Activated CD8-positive, alpha-beta memory T cell treated with anti-CD3 and anti-CD28 coated beads, Interleukin-2, amount 50 U/mL, for 1 hour (primary cell): ENCODE measurements around the gene CHMP4B.

Experiments
- DNase-seq: peaks from one replicate; pipeline ENCODE4 v3.0.0-alpha.2; 2020; ENCODE audit errors: extremely low read depth

The CHMP4B gene

DNA sequence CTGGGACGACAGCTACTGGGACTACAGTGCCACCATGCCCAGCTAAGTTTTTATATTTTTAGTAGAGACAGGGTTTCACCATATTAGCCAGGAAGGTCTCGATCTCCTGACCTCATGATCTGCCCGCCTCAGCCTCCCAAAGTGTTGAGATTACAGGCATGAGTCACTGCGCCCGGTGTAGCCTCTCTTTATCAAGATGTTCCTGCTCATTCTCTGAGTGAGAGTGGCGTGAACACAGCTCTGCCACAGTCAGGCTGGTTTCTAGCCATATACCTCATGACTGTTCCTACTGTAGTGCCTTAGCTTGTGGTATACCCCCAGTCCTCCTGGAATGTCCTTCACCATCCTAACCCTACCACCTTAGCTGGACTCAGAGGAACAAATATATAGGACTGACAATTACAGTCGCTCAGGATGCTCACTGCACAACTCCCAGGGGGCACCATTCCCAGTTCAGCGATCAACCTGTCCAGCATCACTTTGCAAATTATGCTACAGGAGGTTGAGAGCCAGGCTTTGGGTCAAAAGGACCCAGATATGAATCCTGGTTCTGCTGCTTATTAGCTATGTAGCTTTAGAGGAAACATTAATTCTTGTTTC, 86.3 kb downstream of the CHMP4B start:
- no peak for DNase-seq

DNA sequence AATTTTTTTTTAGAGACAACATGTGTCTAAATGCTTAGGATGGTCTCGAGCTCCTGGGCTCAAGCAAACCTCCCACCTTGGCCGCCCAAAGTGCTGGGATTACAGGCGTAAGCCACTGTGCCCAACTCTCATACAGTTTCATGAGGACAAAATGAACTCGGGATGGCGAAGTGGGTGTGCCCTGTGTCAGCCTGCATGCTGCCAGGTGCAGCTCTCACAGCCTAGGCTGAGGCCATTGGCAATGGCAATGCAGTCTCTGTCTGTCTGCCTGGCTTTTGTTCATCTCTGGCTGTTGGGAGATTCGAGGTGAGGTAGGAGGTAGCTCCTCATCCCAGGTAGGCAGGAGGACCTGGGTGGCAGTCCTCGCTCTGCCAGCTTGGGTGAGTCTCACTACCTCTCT, 88.0 kb downstream of the CHMP4B start:
- no peak for DNase-seq

DNA sequence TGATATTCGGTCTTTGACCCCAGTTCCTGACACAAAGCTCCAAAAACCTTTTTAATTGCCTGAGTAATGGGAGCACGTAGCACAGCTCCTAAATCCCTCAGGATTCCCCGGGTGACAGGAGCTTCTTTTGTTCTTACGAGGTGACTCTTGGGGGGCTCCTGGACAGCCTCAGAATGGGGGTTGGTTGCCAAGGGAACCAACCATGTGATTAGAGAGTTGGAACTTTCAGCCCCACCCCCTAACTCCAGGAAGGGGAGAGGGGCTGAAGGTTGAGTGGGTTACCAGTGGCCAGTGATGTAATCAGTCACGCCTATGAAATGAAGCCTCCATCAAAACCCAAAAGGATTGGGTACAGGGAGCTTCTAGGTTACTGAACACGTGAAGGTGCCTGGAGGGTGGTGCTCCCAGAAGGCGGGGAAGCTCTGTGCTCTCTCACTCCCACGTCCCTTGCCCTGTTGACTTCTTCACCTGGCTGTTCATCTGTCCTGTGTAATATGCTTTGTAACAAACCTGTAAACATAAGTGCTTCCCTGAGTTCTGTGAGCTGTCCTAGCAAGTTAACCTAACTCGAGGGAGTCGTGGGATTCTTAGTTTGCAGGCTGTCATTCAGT, 89.5 kb downstream of the CHMP4B start:
- DNase-seq: no peak

DNA sequence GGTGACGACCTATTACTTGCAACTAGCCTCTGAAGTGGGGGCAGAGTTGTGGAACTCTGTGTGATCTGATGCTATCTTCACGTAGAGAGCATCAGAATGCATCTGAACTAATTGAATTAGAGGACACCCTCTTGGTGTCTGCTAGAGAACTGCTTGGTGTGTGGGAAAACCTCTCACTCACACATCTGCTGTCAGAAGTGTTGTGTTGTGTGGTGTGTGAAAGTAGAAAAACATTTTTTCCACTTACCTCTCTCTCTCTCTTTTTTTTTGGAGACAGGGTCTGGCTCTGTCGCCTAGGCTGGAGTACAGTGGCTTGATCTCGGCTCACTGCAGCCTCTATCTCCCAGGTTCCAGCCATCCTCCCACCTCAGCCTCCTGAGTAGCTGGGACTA, 90.0 kb downstream of the CHMP4B start:
- DNase-seq: no peak

DNA sequence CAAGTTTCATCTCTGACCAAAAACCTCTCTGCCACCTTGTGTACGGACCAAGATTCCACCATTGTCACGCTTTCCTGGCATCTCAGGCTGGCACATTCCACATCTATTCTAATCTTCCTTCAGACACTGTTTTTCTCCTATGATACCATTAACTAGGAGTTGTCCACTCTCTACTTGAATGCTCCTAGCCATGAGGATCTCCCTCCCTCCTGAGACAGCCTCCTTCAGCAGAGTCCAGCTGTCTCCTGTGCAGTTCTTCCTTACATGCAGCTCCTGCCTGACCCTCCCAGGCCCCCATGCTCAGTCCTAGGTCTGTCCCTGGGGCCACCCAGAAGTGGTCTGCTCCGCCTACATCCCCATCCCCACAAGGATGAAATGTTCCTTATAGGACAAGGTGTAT, 90.9 kb downstream of the CHMP4B start:
- no peak for DNase-seq
